B cell (primary cell): ENCODE measurements around the gene REG3G. TPM values are rescaled to one million over a fixed set of nuclear protein-coding genes. Genes with fewer than 3 reads are reported as not detected.

ENCODE experiments used
- ATAC-seq: fragments of 200-7000 bp; cut with Tn5 transposase; one replicate; pipeline ENCODE4 v1.10.0; 2021; ENCODE audit warnings: low read depth, mild to moderate bottlenecking, moderate number of reproducible peaks, moderate library complexity
- CTCF ChIA-PET: fragments of 350-600 bp; sonication (Branson Sonifier 250); formaldehyde crosslinking; loops from one replicate; lab custom pipeline; 2021; ENCODE audit warnings: antibody characterized with exemption, inconsistent platforms; lab: Charles Lee
- POLR2A ChIA-PET: fragments of 350-600 bp; sonication (Branson Sonifier 250); formaldehyde crosslinking; loops from one replicate; lab custom pipeline; 2021; ENCODE audit warnings: antibody characterized with exemption; lab: Charles Lee
- DNase-seq: peaks from one replicate; pipeline ENCODE4 v3.0.0; 2013
- H2AFZ ChIP-seq: 2 replicates; pipeline ENCODE4 v1.6.1; 2012; ENCODE audit warnings: mild to moderate bottlenecking, low read depth, low read length; ENCODE audit not compliant: insufficient read depth, poor library complexity, severe bottlenecking
- H3K27ac ChIP-seq, 2 donors: 1 replicate in 1 of 2; 2 replicates in 1 of 2; pipeline ENCODE4 v1.5.1; 2012 to 2013; ENCODE audit warnings: low read length in 2 of 2, mild to moderate bottlenecking in 2 of 2, moderate library complexity in 1 of 2
- H3K27me3 ChIP-seq, 4 experiments: fragments of 200-600 bp in 1 of 4; sonication (generic) in 1 of 4; replicated peaks in 1 of 4; 1 replicate in 2 of 4; 2 replicates in 2 of 4; pipeline versions ENCODE4 v1.6.1 to v1.7.0; 2013 to 2016; ENCODE audit warnings: low read length in 3 of 4, mild to moderate bottlenecking in 2 of 4, mixed read lengths in 1 of 4, moderate library complexity in 1 of 4; ENCODE audit not compliant: insufficient read depth in 4 of 4, control insufficient read depth in 3 of 4; ENCODE audit errors: control extremely low read depth in 1 of 4
- H3K36me3 ChIP-seq, 2 experiments: replicated peaks in 1 of 2; 1 replicate in 1 of 2; 2 replicates in 1 of 2; pipeline versions ENCODE4 v1.6.1 to v1.7.1; 2013; ENCODE audit warnings: low read length in 1 of 2; ENCODE audit not compliant: insufficient read depth in 2 of 2, control insufficient read depth in 1 of 2; ENCODE audit errors: control extremely low read depth in 1 of 2, extremely low read depth in 1 of 2
- H3K4me1 ChIP-seq, 2 donors: fragments of 200-600 bp in 1 of 2; sonication (generic) in 1 of 2; 1 replicate in 1 of 2; 2 replicates in 1 of 2; pipeline versions ENCODE4 v1.5.1 to v1.6.1; 2013 to 2017; ENCODE audit warnings: low read length in 2 of 2; ENCODE audit not compliant: control insufficient read depth in 2 of 2, insufficient read depth in 2 of 2
- H3K4me2 ChIP-seq: replicated peaks from 2 replicates; pipeline ENCODE3; 2012; ENCODE audit warnings: mild to moderate bottlenecking, low read depth, low read length; ENCODE audit not compliant: poor library complexity, severe bottlenecking
- H3K4me3 ChIP-seq, 5 experiments: fragments of 200-600 bp in 1 of 5; sonication (generic) in 1 of 5; 1 replicate in 3 of 5; 2 replicates in 2 of 5; pipeline versions ENCODE4 v1.5.1 to v1.7.0; 2011 to 2016; ENCODE audit warnings: low read length in 4 of 5, mild to moderate bottlenecking in 4 of 5, low read depth in 2 of 5, control low read depth in 1 of 5, moderate library complexity in 1 of 5; ENCODE audit not compliant: insufficient read depth in 1 of 5; ENCODE audit errors: control extremely low read depth in 1 of 5, extremely low read depth in 1 of 5
- H3K79me2 ChIP-seq: fragments of 200-600 bp; sonication (generic); one replicate; pipeline ENCODE4 v1.6.0; 2016; ENCODE audit warnings: low read length; ENCODE audit not compliant: control insufficient read depth, insufficient read depth
- H3K9ac ChIP-seq: fragments of 200-600 bp; sonication (generic); 2 replicates; pipeline ENCODE4 v1.6.1; 2017; ENCODE audit warnings: mild to moderate bottlenecking, low read length, moderate library complexity
- H3K9me3 ChIP-seq, 3 donors: one replicate each; pipeline versions ENCODE4 v1.6.1 to v1.7.1; 2013; ENCODE audit warnings: low read length in 2 of 3; ENCODE audit not compliant: control insufficient read depth in 2 of 3, insufficient read depth in 1 of 3; ENCODE audit errors: control extremely low read depth in 1 of 3
- H4K20me1 ChIP-seq: 2 replicates; pipeline ENCODE4 v1.6.0; 2012; ENCODE audit warnings: mild to moderate bottlenecking, low read length; ENCODE audit not compliant: insufficient read depth, control insufficient read depth, poor library complexity, severe bottlenecking
- H3K27ac Mint-ChIP-seq: one replicate; pipeline ENCODE4 v1.8.0; 2021; ENCODE audit warnings: mixed read lengths
- H3K27me3 Mint-ChIP-seq: one replicate; pipeline ENCODE4 v1.8.0; 2021; ENCODE audit warnings: mixed read lengths
- H3K4me1 Mint-ChIP-seq: one replicate; pipeline ENCODE4 v1.8.0; 2021; ENCODE audit warnings: mixed read lengths
- H3K4me3 Mint-ChIP-seq: one replicate; pipeline ENCODE4 v1.8.0; 2021; ENCODE audit warnings: mixed read lengths
- H3K9me3 Mint-ChIP-seq: one replicate; pipeline ENCODE4 v1.8.0; 2022; ENCODE audit warnings: mixed read lengths; ENCODE audit not compliant: insufficient read depth
- CTCF ChIP-seq: fragments of 200-600 bp; IDR thresholded peaks from one replicate; pipeline ENCODE4 v1.8.0; 2022; ENCODE audit warnings: antibody characterized with exemption, mild to moderate bottlenecking
- EZH2 ChIP-seq: IDR thresholded peaks from 2 replicates; pipeline ENCODE4 v1.6.1; 2012; ENCODE audit warnings: borderline replicate concordance, low read depth, mild to moderate bottlenecking, moderate library complexity, low read length; ENCODE audit not compliant: insufficient read depth, poor library complexity, severe bottlenecking
- WGBS: methylation state at CpG from one replicate; pipeline ENCODE4 v1.1.5; 2013; ENCODE audit warnings: missing lambda C conversion rate; ENCODE audit not compliant: insufficient coverage; 5-methylcytosine and 5-hydroxymethylcytosine counted together
- intact Hi-C: fragments of 100-400 bp; cut with micrococcal nuclease; formaldehyde crosslinking; loops from one replicate; pipeline ENCODE4 v1.10.0; 2022
- polyA plus RNA-seq: library from polyadenylated mRNA; depleted of rRNA; stranded (reverse); fragments of >200 nt; gene quantifications from 2 replicates; pipeline ENCODE4 v1.2.3, GENCODE V29; 2012
- total RNA-seq, 2 donors: library from RNA; stranded (reverse); fragments of 120-200 nt in 1 of 2; gene quantifications; 1 replicate in 1 of 2; 2 replicates in 1 of 2; pipeline versions ENCODE4 v1.2.3 to v1.2.4, GENCODE V29; 2013 to 2022

The REG3G gene
- total and polyA plus RNA-seq, 2 donors (not counting 1 experiment from before 2014, with no cell fraction given): not detected

- H3K4me1 ChIP-seq: peaks cover 9 to 12% of the 10 kb centered on the region in 2 donors
- no peaks in the 10 kb centered on the region for H3K9me3 Mint-ChIP-seq
- intact Hi-C loops: no loop called here
- H3K27me3 ChIP-seq: peaks cover 0 to 22% (median 9%) of the 10 kb centered on the region in 4 experiments
- ATAC-seq (no peak), DNase-seq (no peak)
- 17% methylated on average over 10 of the region's 11 CpGs for WGBS
- H3K4me1 Mint-ChIP-seq: peaks cover 14% of the 10 kb centered on the region
- H4K20me1 ChIP-seq: no peaks in the 10 kb centered on the region
- no peaks in the 10 kb centered on the region for H3K36me3 ChIP-seq
- peaks cover 37% of the 10 kb centered on the region for H3K27me3 Mint-ChIP-seq
- H3K9ac ChIP-seq: no peak overlapping the region
- TF ChIP-seq EZH2: no peak
- no peak for TF ChIP-seq CTCF
- ChIA-PET POLR2A (no interaction called here), CTCF (no interaction called here)
- no peaks in the 10 kb centered on the region for H3K79me2 ChIP-seq
- no peak overlapping the region for H3K27ac ChIP-seq
- H2AFZ ChIP-seq: peak overlapping the region; percentile 34
- H3K4me2 ChIP-seq: peak overlapping the region; percentile 56
- H3K4me3 Mint-ChIP-seq: peak overlapping the region; percentile 26
- peak overlapping the region in 2 of 5 experiments; percentile 12 to 23 for H3K4me3 ChIP-seq
- no peak overlapping the region for H3K27ac Mint-ChIP-seq
- H3K9me3 ChIP-seq: peaks cover 0 to 19% (median 0%) of the 10 kb centered on the region in 3 donors
Observed at GRCh38 chr2:78992451-78992806, 33.1 kb upstream of the REG3G start.

GRCh38 chr2:78992807-78993517 lies 32.5 kb upstream of the REG3G start:
- Histone ChIP-seq H4K20me1 (no peaks in the 10 kb centered on the region), H3K4me1 (peaks cover 9 to 12% of the 10 kb centered on the region in 2 donors), H3K36me3 (no peaks in the 10 kb centered on the region), H3K27me3 (peaks cover 0 to 22% (median 9%) of the 10 kb centered on the region in 4 experiments), H3K9me3 (peaks cover 0 to 19% (median 0%) of the 10 kb centered on the region in 3 donors), H3K27ac (no peak overlapping the region), H3K4me3 (peak overlapping the region in 3 of 5 experiments; percentile 1 to 23 (median 12)), H3K79me2 (no peaks in the 10 kb centered on the region), H3K4me2 (peak overlapping the region; percentile 56), H2AFZ (peak overlapping the region; percentile 34), H3K9ac (no peak overlapping the region)
- peaks cover 37% of the 10 kb centered on the region for H3K27me3 Mint-ChIP-seq
- no peak for ATAC-seq
- WGBS: 7% methylated on average over 45 of the region's 45 CpGs
- POLR2A ChIA-PET: no interaction called here
- peak overlapping the region; percentile 26 for H3K4me3 Mint-ChIP-seq
- intact Hi-C loops: no loop called here
- CTCF ChIA-PET: no interaction called here
- no peaks in the 10 kb centered on the region for H3K9me3 Mint-ChIP-seq
- H3K27ac Mint-ChIP-seq: no peak overlapping the region
- TF ChIP-seq EZH2 (no peak), CTCF (no peak)
- DNase-seq: peak; percentile 3
- H3K4me1 Mint-ChIP-seq: peaks cover 14% of the 10 kb centered on the region
